CD4-positive, alpha-beta T cell treated with Interleukin-17A for 4 hours (primary cell): ENCODE measurements around the gene GNAS-AS1.

Experiments
- DNase-seq: peaks from one replicate; pipeline ENCODE4 v3.0.0-alpha.2; 2020; ENCODE audit warnings: mixed read lengths

The GNAS-AS1 gene

GRCh38 chr20:58855506-58856389 lies 5.0 kb upstream of the GNAS-AS1 start:
- DNase-seq: no peak

- DNase-seq: no peak
These were observed 4.2 kb upstream of the GNAS-AS1 start for GRCh38 chr20:58854638-58855471.

- DNase-seq: no peak
These were observed 3.4 kb upstream of the GNAS-AS1 start for GRCh38 chr20:58853976-58854637.

- no peak for DNase-seq
These were observed 2.8 kb upstream of the GNAS-AS1 start for GRCh38 chr20:58853466-58853865.

- DNase-seq: peak; percentile 61
These were observed 2.0 kb upstream of the GNAS-AS1 start, which contains the start of gene GNAS for GRCh38 chr20:58852543-58853271. GNAS (plus strand) TSS chr20:58852716.

- no peak for DNase-seq
These were observed 1.3 kb upstream of the GNAS-AS1 start for GRCh38 chr20:58851969-58852458.

GRCh38 chr20:58851221-58851968 lies 693 bp upstream of the GNAS-AS1 start:
- DNase-seq: no peak

- DNase-seq: no peak
These were observed 3.2 kb downstream of the GNAS-AS1 start for GRCh38 chr20:58847463-58847862.

GRCh38 chr20:58845706-58846105 lies 5.0 kb downstream of the GNAS-AS1 start:
- no peak for DNase-seq

GRCh38 chr20:58843128-58843556 lies 7.6 kb downstream of the GNAS-AS1 start:
- no peak for DNase-seq

GRCh38 chr20:58842276-58842675 lies 8.4 kb downstream of the GNAS-AS1 start:
- no peak for DNase-seq

GRCh38 chr20:58841539-58842264 lies 9.0 kb downstream of the GNAS-AS1 start:
- no peak for DNase-seq

GRCh38 chr20:58840816-58841538 lies 9.7 kb downstream of the GNAS-AS1 start:
- no peak for DNase-seq

GRCh38 chr20:58839991-58840747 lies 10.5 kb downstream of the GNAS-AS1 start:
- DNase-seq: no peak

- peak; percentile 64 for DNase-seq
These were observed 11.2 kb downstream of the GNAS-AS1 start for GRCh38 chr20:58839474-58839874.

GRCh38 chr20:58838174-58838573 lies 12.5 kb downstream of the GNAS-AS1 start:
- DNase-seq: no peak

GRCh38 chr20:58837717-58838116 lies 13.0 kb downstream of the GNAS-AS1 start:
- no peak for DNase-seq

GRCh38 chr20:58836616-58837204 lies 14.0 kb downstream of the GNAS-AS1 start:
- DNase-seq: no peak

- no peak for DNase-seq
These were observed 15.5 kb downstream of the GNAS-AS1 start for GRCh38 chr20:58835231-58835630.
